Stimulated activated naive CD8-positive, alpha-beta T cell treated with anti-CD3 and anti-CD28 coated beads, Interleukin-15, amount 100 ng/mL, for 72 hours (primary cell): Measurements from ENCODE around the gene NRXN3.
A peak's percentile ranks its signal among the peaks of the same experiment; 100 is the strongest.

ENCODE experiments used
- ATAC-seq: fragments of 150-1000 bp; cut with Tn5 transposase; 2 replicates; pipeline ENCODE4 v1.10.0; 2021; ENCODE audit warnings: mild to moderate bottlenecking, moderate library complexity
- DNase-seq, 2 donors: peaks; one replicate each; pipeline ENCODE4 v3.0.0; 2021 to 2022
- H3K27ac Mint-ChIP-seq, 2 donors: one replicate each; pipeline ENCODE4 v1.8.0; 2022; ENCODE audit warnings: mild to moderate bottlenecking in 2 of 2, mixed read lengths in 2 of 2, moderate library complexity in 2 of 2
- H3K27me3 Mint-ChIP-seq: one replicate; pipeline ENCODE4 v1.8.0; 2022; ENCODE audit warnings: mixed read lengths
- H3K4me1 Mint-ChIP-seq: one replicate; pipeline ENCODE4 v1.8.0; 2022; ENCODE audit warnings: mild to moderate bottlenecking, mixed read lengths
- H3K4me3 Mint-ChIP-seq, 2 donors: one replicate each; pipeline ENCODE4 v1.8.0; 2022; ENCODE audit warnings: mild to moderate bottlenecking in 2 of 2, mixed read lengths in 2 of 2, moderate library complexity in 1 of 2
- H3K9me3 Mint-ChIP-seq, 2 donors: one replicate each; pipeline ENCODE4 v1.8.0; 2022; ENCODE audit warnings: mixed read lengths in 2 of 2

NRXN3 gene

GRCh38 chr14:79649856-79650255, 1479.7 kb downstream of the NRXN3 start:
- H3K4me3 Mint-ChIP-seq: no peak overlapping the region
- H3K27me3 Mint-ChIP-seq: no peaks in the 10 kb centered on the region
- DNase-seq: no peak
- no peak for ATAC-seq
- no peak overlapping the region for H3K27ac Mint-ChIP-seq
- H3K4me1 Mint-ChIP-seq: no peaks in the 10 kb centered on the region
- H3K9me3 Mint-ChIP-seq: peaks cover 0 to 5% of the 10 kb centered on the region in 2 donors

DNA sequence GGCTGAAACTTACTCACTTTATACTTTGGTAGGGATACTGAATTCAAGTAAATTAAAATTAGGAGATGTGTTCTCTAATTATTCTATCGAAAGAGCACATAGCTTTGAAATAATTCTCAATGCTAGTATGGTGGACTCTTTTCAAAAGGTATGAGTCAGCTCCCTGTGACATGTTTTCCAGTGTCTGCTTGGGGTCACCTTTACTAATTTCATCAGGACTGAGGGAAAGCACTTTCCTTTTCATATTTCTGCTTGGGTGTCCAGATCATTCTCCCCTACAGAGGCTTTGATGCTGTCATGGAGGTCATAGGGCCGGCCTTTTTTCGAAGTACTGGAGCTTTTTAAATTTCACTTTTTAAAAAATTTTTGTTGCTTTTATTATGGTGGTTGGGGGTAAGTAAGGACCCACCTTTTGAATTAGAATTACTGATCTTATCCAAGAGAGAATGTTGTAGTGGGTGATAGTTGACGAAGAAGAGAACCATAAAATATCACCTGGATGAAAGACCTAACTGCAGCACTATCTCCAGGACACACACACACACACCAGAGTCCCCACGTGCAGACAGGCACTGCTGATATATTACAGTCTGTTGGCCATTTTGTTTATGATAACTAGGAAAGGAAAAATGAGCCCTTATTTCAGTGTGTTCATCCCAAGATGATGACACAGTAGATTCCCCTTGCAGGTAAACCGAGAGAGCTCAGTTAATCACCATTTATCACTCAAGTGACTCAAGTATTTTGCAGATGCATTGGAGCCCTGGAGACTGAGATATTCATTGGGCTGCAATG, 1482.5 kb downstream of the NRXN3 start:
- ATAC-seq (no peak), DNase-seq (no peak)
- no peaks in the 10 kb centered on the region for H3K4me1 Mint-ChIP-seq
- H3K9me3 Mint-ChIP-seq: peaks cover 0 to 9% of the 10 kb centered on the region in 2 donors
- H3K27me3 Mint-ChIP-seq: no peaks in the 10 kb centered on the region
- no peak overlapping the region for H3K4me3 Mint-ChIP-seq
- H3K27ac Mint-ChIP-seq: no peak overlapping the region

DNA sequence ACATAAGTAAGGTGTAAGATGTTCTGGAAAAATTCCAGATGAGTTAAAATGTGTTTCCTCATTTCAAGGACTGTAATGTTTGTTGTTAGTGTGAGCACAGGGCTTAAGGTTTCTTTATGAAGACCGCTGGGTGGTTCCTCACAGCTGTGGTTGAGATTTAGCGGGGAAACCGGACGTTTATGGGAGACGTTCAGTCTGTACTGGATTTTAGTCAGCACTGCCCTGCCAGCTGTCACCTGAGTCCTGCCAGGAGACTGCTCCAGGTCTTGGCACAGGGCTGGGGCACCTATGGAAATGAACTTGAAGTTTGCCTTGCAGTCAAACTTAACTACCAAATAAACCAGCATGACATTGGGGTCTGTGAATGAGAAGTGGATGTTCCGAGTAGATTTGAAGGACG, 1485.9 kb downstream of the NRXN3 start:
- H3K27me3 Mint-ChIP-seq: no peaks in the 10 kb centered on the region
- DNase-seq: no peak
- no peaks in the 10 kb centered on the region for H3K4me1 Mint-ChIP-seq
- no peak overlapping the region for H3K27ac Mint-ChIP-seq
- H3K4me3 Mint-ChIP-seq: no peak overlapping the region
- H3K9me3 Mint-ChIP-seq: peaks cover 0 to 9% of the 10 kb centered on the region in 2 donors
- no peak for ATAC-seq

GRCh38 chr14:79656496-79656895, 1486.3 kb downstream of the NRXN3 start:
- Mint-ChIP-seq H3K4me1 (no peaks in the 10 kb centered on the region), H3K9me3 (peaks cover 0 to 9% of the 10 kb centered on the region in 2 donors), H3K27ac (peak overlapping the region in 1 of 2 donors; percentile 33), H3K4me3 (no peak overlapping the region), H3K27me3 (no peaks in the 10 kb centered on the region)
- ATAC-seq (no peak), DNase-seq (no peak)

DNA sequence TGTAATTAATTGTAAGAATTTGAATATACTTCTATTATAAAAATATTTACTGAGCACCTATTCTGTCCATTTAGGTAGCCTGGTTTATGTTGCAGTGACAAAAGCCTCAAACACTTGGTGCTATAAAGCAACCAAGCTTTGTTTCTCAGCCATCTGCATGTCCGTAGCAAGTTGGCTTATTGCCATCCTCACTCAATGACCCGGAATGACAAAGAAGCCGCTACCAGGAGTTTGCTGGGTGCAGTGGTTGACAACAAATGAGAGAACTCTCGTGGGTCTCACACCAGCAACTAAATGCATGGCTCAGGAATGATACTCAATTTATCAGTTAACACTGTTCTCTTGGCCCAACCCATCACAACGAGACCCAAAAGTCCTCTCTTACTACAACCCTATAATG, 1488.0 kb downstream of the NRXN3 start:
- Mint-ChIP-seq H3K4me1 (no peaks in the 10 kb centered on the region), H3K27me3 (no peaks in the 10 kb centered on the region), H3K4me3 (no peak overlapping the region), H3K27ac (no peak overlapping the region), H3K9me3 (peaks cover 1 to 4% of the 10 kb centered on the region in 2 donors)
- DNase-seq: no peak
- no peak for ATAC-seq

DNA sequence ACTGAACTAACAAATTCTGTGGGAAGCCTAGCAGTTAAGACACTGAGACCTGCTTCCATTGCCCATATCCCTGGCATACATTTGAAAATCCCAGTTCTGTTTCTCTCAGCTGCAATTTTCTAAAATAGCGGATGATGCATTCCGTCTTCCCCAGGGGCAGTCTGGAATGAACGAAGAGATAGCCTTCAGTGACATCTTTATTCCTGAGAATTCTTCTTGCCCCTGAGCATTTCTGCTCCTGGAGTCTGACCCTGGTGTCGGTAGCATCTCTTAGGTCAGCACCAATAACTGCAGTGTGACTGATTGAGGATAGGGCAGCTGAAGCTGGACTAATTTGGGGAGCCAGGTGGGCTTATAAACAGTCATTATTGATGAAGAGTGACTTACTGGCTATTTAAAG, 1488.6 kb downstream of the NRXN3 start:
- no peak for ATAC-seq
- H3K27ac Mint-ChIP-seq: no peak overlapping the region
- H3K4me3 Mint-ChIP-seq: no peak overlapping the region
- H3K27me3 Mint-ChIP-seq: no peaks in the 10 kb centered on the region
- no peaks in the 10 kb centered on the region for H3K4me1 Mint-ChIP-seq
- DNase-seq: no peak
- peaks cover 4 to 7% of the 10 kb centered on the region in 2 donors for H3K9me3 Mint-ChIP-seq

- Mint-ChIP-seq H3K4me3 (no peak overlapping the region), H3K4me1 (no peaks in the 10 kb centered on the region), H3K9me3 (peaks cover under 1 to 13% of the 10 kb centered on the region in 2 donors), H3K27me3 (no peaks in the 10 kb centered on the region), H3K27ac (no peak overlapping the region)
- no peak for ATAC-seq
- no peak for DNase-seq
These were observed 1490.1 kb downstream of the NRXN3 start for GRCh38 chr14:79660053-79660939.

GRCh38 chr14:79661752-79662151, 1491.6 kb downstream of the NRXN3 start:
- no peaks in the 10 kb centered on the region for H3K27me3 Mint-ChIP-seq
- H3K27ac Mint-ChIP-seq: no peak overlapping the region
- DNase-seq: no peak
- ATAC-seq: no peak
- H3K4me1 Mint-ChIP-seq: no peaks in the 10 kb centered on the region
- H3K4me3 Mint-ChIP-seq: no peak overlapping the region
- peaks cover 0 to 13% of the 10 kb centered on the region in 2 donors for H3K9me3 Mint-ChIP-seq

GRCh38 chr14:79663453-79663852, 1493.3 kb downstream of the NRXN3 start:
- H3K4me3 Mint-ChIP-seq: no peak overlapping the region
- ATAC-seq: no peak
- no peaks in the 10 kb centered on the region for H3K4me1 Mint-ChIP-seq
- no peak overlapping the region for H3K27ac Mint-ChIP-seq
- H3K27me3 Mint-ChIP-seq: no peaks in the 10 kb centered on the region
- no peak for DNase-seq
- H3K9me3 Mint-ChIP-seq: peaks cover 0 to 13% of the 10 kb centered on the region in 2 donors

GRCh38 chr14:79665556-79665955, 1495.4 kb downstream of the NRXN3 start:
- Mint-ChIP-seq H3K4me1 (no peaks in the 10 kb centered on the region), H3K27ac (no peak overlapping the region), H3K4me3 (no peak overlapping the region), H3K9me3 (peaks cover 0 to 13% of the 10 kb centered on the region in 2 donors), H3K27me3 (no peaks in the 10 kb centered on the region)
- ATAC-seq: no peak
- DNase-seq: no peak

DNA sequence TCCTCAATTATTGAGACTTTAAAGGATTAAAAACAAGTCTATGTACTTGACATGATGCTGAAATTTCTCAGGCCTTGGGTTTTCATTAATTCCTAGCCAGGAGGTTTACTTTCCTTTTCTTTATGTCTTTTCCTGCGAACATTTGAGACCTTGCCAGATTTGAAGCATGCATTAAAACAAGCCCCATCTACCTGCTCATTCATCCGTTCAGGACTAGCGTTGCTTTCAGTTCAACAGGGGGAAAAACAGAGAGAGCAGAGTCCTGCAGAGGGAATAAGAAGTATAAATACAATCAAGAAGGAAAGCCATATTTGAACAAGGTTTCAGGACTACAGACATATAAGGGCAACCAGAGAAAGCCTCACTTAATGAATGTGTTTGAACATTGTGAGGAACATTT, 1498.8 kb downstream of the NRXN3 start:
- no peak for DNase-seq
- no peaks in the 10 kb centered on the region for H3K27me3 Mint-ChIP-seq
- H3K27ac Mint-ChIP-seq: no peak overlapping the region
- H3K4me3 Mint-ChIP-seq: no peak overlapping the region
- H3K4me1 Mint-ChIP-seq: no peaks in the 10 kb centered on the region
- ATAC-seq: no peak
- peaks cover 0 to 4% of the 10 kb centered on the region in 2 donors for H3K9me3 Mint-ChIP-seq

GRCh38 chr14:79670811-79671210, 1500.6 kb downstream of the NRXN3 start:
- no peaks in the 10 kb centered on the region for H3K27me3 Mint-ChIP-seq
- ATAC-seq (no peak), DNase-seq (no peak)
- H3K27ac Mint-ChIP-seq: no peak overlapping the region
- peaks cover 0 to 1% of the 10 kb centered on the region in 2 donors for H3K9me3 Mint-ChIP-seq
- no peak overlapping the region for H3K4me3 Mint-ChIP-seq
- no peaks in the 10 kb centered on the region for H3K4me1 Mint-ChIP-seq

DNA sequence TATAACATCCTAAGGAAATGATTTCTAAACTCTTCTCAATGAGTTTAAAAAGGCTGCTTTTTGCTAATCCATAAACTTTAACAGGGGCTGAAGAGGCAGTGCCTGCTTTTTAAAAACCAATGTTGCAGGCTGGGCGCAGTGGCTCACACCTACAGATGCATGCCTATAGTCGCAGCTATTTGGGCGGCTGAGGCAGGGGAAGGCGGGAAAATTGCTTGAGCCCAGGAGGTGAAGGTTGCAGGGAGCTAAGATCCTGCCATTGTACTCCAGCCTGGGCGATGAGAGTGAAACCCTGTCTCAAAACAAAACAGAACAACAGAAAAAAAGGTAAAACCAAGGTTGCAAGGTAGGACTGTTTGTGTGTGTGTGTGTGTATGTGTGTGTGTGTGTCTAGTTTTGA, 1509.9 kb downstream of the NRXN3 start:
- Mint-ChIP-seq H3K4me1 (no peaks in the 10 kb centered on the region), H3K4me3 (no peak overlapping the region), H3K27ac (no peak overlapping the region), H3K9me3 (peaks cover 0 to 5% of the 10 kb centered on the region in 2 donors), H3K27me3 (no peaks in the 10 kb centered on the region)
- DNase-seq (no peak), ATAC-seq (no peak)

GRCh38 chr14:79686196-79686595, 1516.0 kb downstream of the NRXN3 start:
- Mint-ChIP-seq H3K9me3 (no peaks in the 10 kb centered on the region), H3K27me3 (no peaks in the 10 kb centered on the region), H3K4me1 (no peaks in the 10 kb centered on the region), H3K27ac (no peak overlapping the region), H3K4me3 (no peak overlapping the region)
- ATAC-seq: no peak
- no peak for DNase-seq

DNA sequence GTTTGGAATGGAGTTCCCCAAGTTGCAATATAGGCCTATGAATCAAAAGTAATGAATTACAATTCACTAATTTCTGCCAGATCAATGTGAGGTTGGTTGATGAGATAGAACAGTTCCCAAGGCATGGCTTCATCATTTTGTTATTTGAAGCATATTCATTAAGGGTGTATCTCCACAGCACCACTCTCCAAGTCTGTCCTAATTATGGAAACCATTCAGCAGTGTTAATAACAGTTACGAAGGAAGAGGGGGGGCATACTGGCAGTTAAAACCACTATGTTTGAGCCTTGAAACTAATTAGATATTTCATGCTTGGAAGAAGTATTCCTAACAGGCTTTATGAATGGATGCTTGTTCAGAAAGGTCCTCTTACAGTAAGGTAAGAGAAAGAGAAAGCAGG, 1520.8 kb downstream of the NRXN3 start:
- Mint-ChIP-seq H3K9me3 (no peaks in the 10 kb centered on the region), H3K4me1 (no peaks in the 10 kb centered on the region), H3K27ac (no peak overlapping the region), H3K27me3 (no peaks in the 10 kb centered on the region), H3K4me3 (no peak overlapping the region)
- ATAC-seq (no peak), DNase-seq (no peak)

DNA sequence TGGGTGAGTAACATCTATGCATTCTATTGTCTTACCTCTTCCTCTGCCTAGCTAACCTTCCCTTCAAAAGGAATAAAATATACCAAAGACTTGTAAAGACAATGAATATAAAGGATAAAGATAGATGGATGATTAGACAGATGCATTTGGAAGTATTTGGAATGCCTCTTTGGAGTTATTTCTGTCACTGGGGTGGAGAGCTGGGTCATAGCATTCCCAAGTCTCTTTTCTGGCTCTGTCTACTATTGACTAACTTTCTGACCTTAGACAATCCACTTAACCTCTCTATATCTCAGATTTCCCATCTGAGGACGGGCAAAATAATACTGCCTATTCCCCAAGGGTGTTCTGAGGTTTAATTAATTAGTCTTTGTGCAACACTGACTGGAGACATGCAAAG, 1523.8 kb downstream of the NRXN3 start:
- DNase-seq (no peak), ATAC-seq (no peak)
- Mint-ChIP-seq H3K9me3 (no peaks in the 10 kb centered on the region), H3K4me1 (no peaks in the 10 kb centered on the region), H3K4me3 (no peak overlapping the region), H3K27ac (no peak overlapping the region), H3K27me3 (no peaks in the 10 kb centered on the region)
